ENCODE data around the gene IL21R.

IL21R gene

DNA sequence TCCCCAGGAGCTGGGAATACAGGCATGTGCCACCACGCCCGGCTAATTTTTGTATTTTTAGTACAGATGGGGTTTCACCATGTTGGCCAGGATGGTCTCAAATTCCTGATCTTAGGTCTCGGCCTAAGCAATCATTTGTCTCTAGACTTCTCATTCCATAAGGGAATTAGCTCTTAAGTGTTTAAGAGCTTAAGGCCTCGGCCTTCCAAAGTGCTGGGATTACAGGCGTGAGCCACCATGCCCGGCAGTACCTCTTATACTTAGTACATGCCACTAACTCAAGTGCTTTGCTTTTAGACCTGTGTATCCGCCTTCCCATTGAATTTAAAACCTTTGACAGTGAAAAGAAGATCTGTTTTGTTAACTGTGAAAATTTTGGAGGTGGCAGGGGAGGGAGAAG, 16.6 kb upstream of the IL21R start:
- no peaks in the 10 kb centered on the region for H3K27me3 ChIP-seq (ENCODE audit: insufficient read depth, poor library complexity, severe bottlenecking)

DNA sequence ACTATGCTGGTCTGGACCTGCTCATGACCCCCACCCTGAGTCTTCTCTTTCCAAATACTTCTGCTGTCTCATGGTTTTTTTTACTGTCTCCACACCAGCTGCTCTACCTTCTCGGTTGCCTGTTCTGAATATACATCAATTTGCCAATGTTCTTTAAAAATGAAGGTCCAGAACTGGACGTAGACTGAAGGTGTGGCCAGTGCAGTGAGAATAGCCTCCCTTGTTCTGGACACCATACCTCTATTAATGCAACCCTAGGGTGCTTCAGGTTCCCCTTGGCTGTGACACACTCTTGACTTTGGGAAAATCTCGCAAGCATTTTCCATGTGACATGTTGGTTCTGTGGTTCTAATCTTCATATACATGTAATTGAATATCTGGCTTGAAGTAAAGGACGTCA, 15.3 kb upstream of the IL21R start:
- no peak overlapping the region for H3K27ac ChIP-seq (replicated peaks)
- no peaks in the 10 kb centered on the region for H3K27me3 ChIP-seq (ENCODE audit: insufficient read depth, poor library complexity, severe bottlenecking)
- TF ChIP-seq, protein P1, sequence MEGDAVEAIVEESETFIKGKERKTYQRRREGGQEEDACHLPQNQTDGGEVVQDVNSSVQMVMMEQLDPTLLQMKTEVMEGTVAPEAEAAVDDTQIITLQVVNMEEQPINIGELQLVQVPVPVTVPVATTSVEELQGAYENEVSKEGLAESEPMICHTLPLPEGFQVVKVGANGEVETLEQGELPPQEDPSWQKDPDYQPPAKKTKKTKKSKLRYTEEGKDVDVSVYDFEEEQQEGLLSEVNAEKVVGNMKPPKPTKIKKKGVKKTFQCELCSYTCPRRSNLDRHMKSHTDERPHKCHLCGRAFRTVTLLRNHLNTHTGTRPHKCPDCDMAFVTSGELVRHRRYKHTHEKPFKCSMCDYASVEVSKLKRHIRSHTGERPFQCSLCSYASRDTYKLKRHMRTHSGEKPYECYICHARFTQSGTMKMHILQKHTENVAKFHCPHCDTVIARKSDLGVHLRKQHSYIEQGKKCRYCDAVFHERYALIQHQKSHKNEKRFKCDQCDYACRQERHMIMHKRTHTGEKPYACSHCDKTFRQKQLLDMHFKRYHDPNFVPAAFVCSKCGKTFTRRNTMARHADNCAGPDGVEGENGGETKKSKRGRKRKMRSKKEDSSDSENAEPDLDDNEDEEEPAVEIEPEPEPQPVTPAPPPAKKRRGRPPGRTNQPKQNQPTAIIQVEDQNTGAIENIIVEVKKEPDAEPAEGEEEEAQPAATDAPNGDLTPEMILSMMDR (IDR thresholded peaks at IDR 0.05; ENCODE audit: insufficient read depth, low read length): no peak
- H3K4me3 ChIP-seq (replicated peaks; ENCODE audit: insufficient read depth, low read length): no peak overlapping the region
- DNase-seq (ENCODE audit: low read depth in 1 of 2, low spot score in 1 of 2): no peak

More for the DNA sequence above, 16.6 kb upstream of the IL21R start:
- no peak overlapping the region for H3K4me3 ChIP-seq (replicated peaks; ENCODE audit: insufficient read depth, low read length)
- H3K27ac ChIP-seq (replicated peaks): no peak overlapping the region
- DNase-seq (ENCODE audit: low read depth in 1 of 2, low spot score in 1 of 2): no peak
- TF ChIP-seq, protein P1 (IDR thresholded peaks at IDR 0.05; ENCODE audit: insufficient read depth, low read length): no peak
- TF ChIP-seq, protein P2, sequence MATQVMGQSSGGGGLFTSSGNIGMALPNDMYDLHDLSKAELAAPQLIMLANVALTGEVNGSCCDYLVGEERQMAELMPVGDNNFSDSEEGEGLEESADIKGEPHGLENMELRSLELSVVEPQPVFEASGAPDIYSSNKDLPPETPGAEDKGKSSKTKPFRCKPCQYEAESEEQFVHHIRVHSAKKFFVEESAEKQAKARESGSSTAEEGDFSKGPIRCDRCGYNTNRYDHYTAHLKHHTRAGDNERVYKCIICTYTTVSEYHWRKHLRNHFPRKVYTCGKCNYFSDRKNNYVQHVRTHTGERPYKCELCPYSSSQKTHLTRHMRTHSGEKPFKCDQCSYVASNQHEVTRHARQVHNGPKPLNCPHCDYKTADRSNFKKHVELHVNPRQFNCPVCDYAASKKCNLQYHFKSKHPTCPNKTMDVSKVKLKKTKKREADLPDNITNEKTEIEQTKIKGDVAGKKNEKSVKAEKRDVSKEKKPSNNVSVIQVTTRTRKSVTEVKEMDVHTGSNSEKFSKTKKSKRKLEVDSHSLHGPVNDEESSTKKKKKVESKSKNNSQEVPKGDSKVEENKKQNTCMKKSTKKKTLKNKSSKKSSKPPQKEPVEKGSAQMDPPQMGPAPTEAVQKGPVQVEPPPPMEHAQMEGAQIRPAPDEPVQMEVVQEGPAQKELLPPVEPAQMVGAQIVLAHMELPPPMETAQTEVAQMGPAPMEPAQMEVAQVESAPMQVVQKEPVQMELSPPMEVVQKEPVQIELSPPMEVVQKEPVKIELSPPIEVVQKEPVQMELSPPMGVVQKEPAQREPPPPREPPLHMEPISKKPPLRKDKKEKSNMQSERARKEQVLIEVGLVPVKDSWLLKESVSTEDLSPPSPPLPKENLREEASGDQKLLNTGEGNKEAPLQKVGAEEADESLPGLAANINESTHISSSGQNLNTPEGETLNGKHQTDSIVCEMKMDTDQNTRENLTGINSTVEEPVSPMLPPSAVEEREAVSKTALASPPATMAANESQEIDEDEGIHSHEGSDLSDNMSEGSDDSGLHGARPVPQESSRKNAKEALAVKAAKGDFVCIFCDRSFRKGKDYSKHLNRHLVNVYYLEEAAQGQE (IDR thresholded peaks at IDR 0.05; ENCODE audit: insufficient replicate concordance, low read depth): no peak
- TF ChIP-seq GABPA (IDR thresholded peaks at IDR 0.05; ENCODE audit: low read depth) (no peak), POLR2AphosphoS5 (IDR thresholded peaks at IDR 0.05; ENCODE audit: low read depth) (no peak), SPI1 (IDR thresholded peaks at IDR 0.05; ENCODE audit: borderline replicate concordance, low read depth) (no peak)

DNA sequence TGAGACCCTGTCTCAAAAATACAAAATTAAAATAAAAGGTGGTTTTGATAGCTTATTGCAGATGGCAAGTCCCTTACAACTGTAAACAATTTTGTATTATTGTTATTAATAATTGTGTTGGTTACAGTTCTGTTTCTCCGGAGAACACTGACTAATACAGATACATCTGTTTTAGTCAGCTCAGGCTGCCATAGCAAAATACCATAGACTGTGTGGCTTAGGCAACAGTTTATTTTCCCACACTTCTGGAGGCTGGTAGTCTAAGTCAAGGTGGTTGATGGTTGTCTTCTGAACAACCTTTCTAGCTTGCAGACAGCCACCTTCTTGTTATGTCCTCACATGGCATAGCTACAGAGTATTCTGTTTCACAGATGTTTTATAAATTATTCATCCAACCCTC, 14.2 kb upstream of the IL21R start:
- no peak for TF ChIP-seq POLR2AphosphoS5 (IDR thresholded peaks at IDR 0.05; ENCODE audit: low read depth)
- no peak for TF ChIP-seq SPI1 (IDR thresholded peaks at IDR 0.05; ENCODE audit: borderline replicate concordance, low read depth)
- TF ChIP-seq, protein P1 (IDR thresholded peaks at IDR 0.05; ENCODE audit: insufficient read depth, low read length): no peak
- no peak for TF ChIP-seq GABPA (IDR thresholded peaks at IDR 0.05; ENCODE audit: low read depth)
- TF ChIP-seq, protein P2 (IDR thresholded peaks at IDR 0.05; ENCODE audit: insufficient replicate concordance, low read depth): no peak
- no peak for DNase-seq (ENCODE audit: low read depth in 1 of 2, low spot score in 1 of 2)
- Histone ChIP-seq H3K27me3 (ENCODE audit: insufficient read depth, poor library complexity, severe bottlenecking) (no peaks in the 10 kb centered on the region), H3K4me3 (replicated peaks; ENCODE audit: insufficient read depth, low read length) (no peak overlapping the region), H3K27ac (replicated peaks) (no peak overlapping the region)

DNA sequence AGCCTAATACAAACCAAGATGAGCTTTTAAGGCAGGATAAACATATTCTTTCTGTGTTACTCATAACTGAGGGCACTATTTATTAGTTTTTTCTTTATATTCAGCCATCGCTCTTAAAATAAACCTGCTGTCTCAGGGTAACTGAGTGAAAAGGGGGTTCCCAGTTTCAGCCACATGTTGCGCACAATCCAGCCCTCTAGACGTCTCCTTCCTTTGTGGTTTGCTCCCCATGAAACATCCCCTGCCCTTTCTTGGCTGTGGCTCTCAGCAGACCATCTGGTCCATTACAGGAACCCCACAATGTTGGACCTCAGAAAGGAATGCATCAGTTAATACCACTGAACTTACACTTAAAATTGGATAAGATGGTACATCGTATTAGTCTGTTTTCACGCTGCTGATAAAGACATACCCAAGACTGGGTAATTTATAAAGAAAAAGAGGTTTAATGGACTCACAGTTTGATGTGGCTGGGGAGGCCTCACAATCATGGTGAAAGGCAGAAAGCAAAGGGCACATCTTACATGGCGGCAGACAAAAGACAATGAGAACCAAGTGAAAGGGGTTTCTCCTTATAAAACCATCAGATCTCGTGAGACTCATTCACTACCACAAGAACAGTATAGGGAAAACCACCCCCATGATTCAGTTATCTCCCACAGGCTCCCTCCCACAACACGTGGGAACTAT, 12.6 kb upstream of the IL21R start:
- peak overlapping the region; percentile 36 for H3K27ac ChIP-seq (replicated peaks)
- no peak for DNase-seq (ENCODE audit: low read depth in 1 of 2, low spot score in 1 of 2)
- no peak overlapping the region for H3K4me3 ChIP-seq (replicated peaks; ENCODE audit: insufficient read depth, low read length)
- H3K27me3 ChIP-seq (ENCODE audit: insufficient read depth, poor library complexity, severe bottlenecking): no peaks in the 10 kb centered on the region
- TF ChIP-seq GABPA (IDR thresholded peaks at IDR 0.05; ENCODE audit: low read depth) (no peak), SPI1 (IDR thresholded peaks at IDR 0.05; ENCODE audit: borderline replicate concordance, low read depth) (no peak), POLR2AphosphoS5 (IDR thresholded peaks at IDR 0.05; ENCODE audit: low read depth) (no peak)
- TF ChIP-seq, protein P1 (IDR thresholded peaks at IDR 0.05; ENCODE audit: insufficient read depth, low read length): no peak
- TF ChIP-seq, protein P2 (IDR thresholded peaks at IDR 0.05; ENCODE audit: insufficient replicate concordance, low read depth): no peak
